Loucy (cell line): ENCODE data around the gene ATG2A.

Experiments
- H2AFZ ChIP-seq: fragments of 200-600 bp; sonication (generic); 2 replicates; pipeline ENCODE4 v1.6.0; 2016; ENCODE audit warnings: antibody characterized with exemption, mild to moderate bottlenecking, low read length, moderate library complexity
- H3F3A ChIP-seq: fragments of 200-600 bp; 2 replicates; pipeline ENCODE4 v1.6.0; 2016; ENCODE audit warnings: antibody characterized with exemption, low read depth, mild to moderate bottlenecking
- H3K27me3 ChIP-seq: fragments of 200-600 bp; sonication (generic); 2 replicates; pipeline ENCODE4 v1.6.1; 2014; ENCODE audit warnings: low read length, mild to moderate bottlenecking; ENCODE audit not compliant: insufficient read depth, poor library complexity, severe bottlenecking
- H3K36me3 ChIP-seq: fragments of 200-600 bp; sonication (generic); 2 replicates; pipeline ENCODE4 v1.6.1; 2016; ENCODE audit warnings: low read length; ENCODE audit not compliant: insufficient read depth
- H3K4me1 ChIP-seq: fragments of 200-600 bp; sonication (generic); 2 replicates; pipeline ENCODE4 v1.5.1; 2014; ENCODE audit warnings: low read length, mild to moderate bottlenecking; ENCODE audit not compliant: insufficient read depth, poor library complexity, severe bottlenecking
- H3K4me2 ChIP-seq: fragments of 200-600 bp; sonication (generic); 2 replicates; pipeline ENCODE4 v1.6.0; 2014; ENCODE audit warnings: antibody characterized with exemption, low read length, low read depth, mild to moderate bottlenecking; ENCODE audit not compliant: poor library complexity, severe bottlenecking
- H3K4me3 ChIP-seq: fragments of 200-600 bp; sonication (generic); 2 replicates; pipeline ENCODE4 v1.5.1; 2014; ENCODE audit warnings: low read length, mild to moderate bottlenecking, mixed read lengths; ENCODE audit not compliant: poor library complexity, severe bottlenecking
- H3K79me2 ChIP-seq: fragments of 200-600 bp; sonication (generic); 2 replicates; pipeline ENCODE4 v1.6.1; 2014; ENCODE audit warnings: low read length; ENCODE audit not compliant: insufficient read depth
- H3K9ac ChIP-seq: fragments of 200-600 bp; sonication (generic); 2 replicates; pipeline ENCODE4 v1.6.0; 2014; ENCODE audit warnings: mild to moderate bottlenecking, low read depth, low read length, moderate library complexity; ENCODE audit not compliant: poor library complexity, severe bottlenecking
- H3K9me2 ChIP-seq: fragments of 200-600 bp; sonication (generic); replicated peaks from 2 replicates; pipeline ENCODE4 v1.6.1; 2016; ENCODE audit warnings: low read depth, low read length, mixed read lengths
- H3K9me3 ChIP-seq: fragments of 200-600 bp; sonication (generic); 2 replicates; pipeline ENCODE4 v1.6.1; 2014; ENCODE audit warnings: mild to moderate bottlenecking, antibody characterized with exemption, low read length, low read depth; ENCODE audit not compliant: insufficient read depth
- H4K20me1 ChIP-seq: fragments of 200-600 bp; sonication (generic); 2 replicates; pipeline ENCODE4 v1.6.0; 2014; ENCODE audit warnings: antibody characterized with exemption, low read length, mild to moderate bottlenecking; ENCODE audit not compliant: insufficient read depth, poor library complexity, severe bottlenecking
- CTCF ChIP-seq: fragments of 200-600 bp; sonication (generic); conservative IDR thresholded peaks from 2 replicates; pipeline ENCODE4 v1.5.1; 2014; ENCODE audit warnings: mild to moderate bottlenecking, antibody characterized with exemption, low read length
- EZH2phosphoT487 ChIP-seq: fragments of 200-600 bp; IDR thresholded peaks from 2 replicates; pipeline ENCODE4 v1.6.1; 2018; ENCODE audit warnings: antibody characterized with exemption, mild to moderate bottlenecking, moderate library complexity, borderline replicate concordance

ATG2A gene

GRCh38 chr11:64858467-64859263 is 58.3 kb downstream of the ATG2A start:
- Histone ChIP-seq H3K4me3 (peak overlapping the region; percentile 61), H3K9me2 (no peaks in the 10 kb centered on the region), H3K4me2 (peak overlapping the region; percentile 79), H3F3A (peaks cover 13% of the 10 kb centered on the region), H4K20me1 (no peaks in the 10 kb centered on the region), H3K79me2 (peaks cover 46% of the 10 kb centered on the region; the same call in 1 of the 2 replicates), H3K27me3 (no peaks in the 10 kb centered on the region), H2AFZ (no peak overlapping the region), H3K4me1 (peaks cover 52% of the 10 kb centered on the region), H3K9ac (peak overlapping the region; percentile 77), H3K9me3 (no peaks in the 10 kb centered on the region), H3K36me3 (peaks cover 37% of the 10 kb centered on the region; the same call in 1 of the 2 replicates)
- TF ChIP-seq EZH2phosphoT487 (no peak), CTCF (no peak)

GRCh38 chr11:64857485-64857884 is 59.5 kb downstream of the ATG2A start:
- peaks cover 46% of the 10 kb centered on the region; the same call in 1 of the 2 replicates for H3K36me3 ChIP-seq
- no peaks in the 10 kb centered on the region for H3K9me2 ChIP-seq
- H3K27me3 ChIP-seq: no peaks in the 10 kb centered on the region
- no peak overlapping the region for H3K9ac ChIP-seq
- peaks cover 51% of the 10 kb centered on the region for H3K4me1 ChIP-seq
- no peaks in the 10 kb centered on the region for H3K9me3 ChIP-seq
- no peak overlapping the region for H3K4me2 ChIP-seq
- H3F3A ChIP-seq: peaks cover 13% of the 10 kb centered on the region
- H4K20me1 ChIP-seq: no peaks in the 10 kb centered on the region
- H2AFZ ChIP-seq: no peak overlapping the region
- H3K79me2 ChIP-seq: peaks cover 35% of the 10 kb centered on the region; the same call in 1 of the 2 replicates
- TF ChIP-seq EZH2phosphoT487: no peak
- H3K4me3 ChIP-seq: no peak overlapping the region

- no peak overlapping the region for H3K4me2 ChIP-seq
- peaks cover 13% of the 10 kb centered on the region for H3F3A ChIP-seq
- no peak overlapping the region for H3K4me3 ChIP-seq
- H3K36me3 ChIP-seq: peaks cover 48% of the 10 kb centered on the region; the same call in 1 of the 2 replicates
- no peaks in the 10 kb centered on the region for H3K27me3 ChIP-seq
- peak overlapping the region; percentile 15 for H3K9ac ChIP-seq
- no peaks in the 10 kb centered on the region for H4K20me1 ChIP-seq
- no peaks in the 10 kb centered on the region for H3K9me3 ChIP-seq
- no peak overlapping the region for H2AFZ ChIP-seq
- peaks cover 26% of the 10 kb centered on the region; the same call in 1 of the 2 replicates for H3K79me2 ChIP-seq
- no peaks in the 10 kb centered on the region for H3K9me2 ChIP-seq
- TF ChIP-seq EZH2phosphoT487: no peak
- no peak for TF ChIP-seq CTCF
- peaks cover 44% of the 10 kb centered on the region for H3K4me1 ChIP-seq
Measured at GRCh38 chr11:64856382-64857227, 60.4 kb downstream of the ATG2A start.
